Erythroblast (primary cell): ENCODE results near the gene ZSCAN25.
"Not testable (repeated sequence)": the region's sequence is repeated elsewhere in the genome, so short reads cannot be mapped to it uniquely, and the experiment has no call there.

Source experiments
- DNase-seq, 2 experiments: peaks; one replicate each; lab custom pipeline; 2025; lab: John Stamatoyannopoulos, UW
- GATA1 ChIP-seq: IDR thresholded peaks from 2 replicates; pipeline ENCODE4 v1.6.1; 2011; ENCODE audit warnings: low read depth, mild to moderate bottlenecking, control low read depth, low read length, moderate library complexity
- POLR2A ChIP-seq: IDR thresholded peaks from 2 replicates; pipeline ENCODE4 v1.6.1; 2011; ENCODE audit warnings: mild to moderate bottlenecking, low read length

ZSCAN25 gene

DNA sequence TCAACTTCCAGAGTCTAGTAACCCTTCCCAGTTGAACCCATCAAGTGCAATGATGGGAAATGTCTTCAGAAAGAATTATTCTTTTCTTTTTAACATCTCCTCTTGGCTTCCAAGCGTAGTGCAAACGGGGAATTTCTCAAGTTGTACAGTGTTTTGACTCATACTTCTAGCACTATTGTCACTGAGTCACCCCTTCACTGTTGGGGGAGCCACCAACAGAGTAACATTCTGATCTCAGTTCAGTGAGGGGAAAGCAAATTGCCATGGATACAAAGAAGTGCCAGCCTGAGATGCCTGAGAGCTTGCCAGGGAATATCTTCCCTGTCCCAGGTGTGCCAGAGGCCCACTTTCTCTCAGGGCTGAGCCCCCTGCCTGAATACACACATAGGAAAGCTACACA is 32.1 kb downstream of the ZSCAN25 start:
- TF ChIP-seq POLR2A (no peak), GATA1 (no peak)
- DNase-seq = no peak

DNA sequence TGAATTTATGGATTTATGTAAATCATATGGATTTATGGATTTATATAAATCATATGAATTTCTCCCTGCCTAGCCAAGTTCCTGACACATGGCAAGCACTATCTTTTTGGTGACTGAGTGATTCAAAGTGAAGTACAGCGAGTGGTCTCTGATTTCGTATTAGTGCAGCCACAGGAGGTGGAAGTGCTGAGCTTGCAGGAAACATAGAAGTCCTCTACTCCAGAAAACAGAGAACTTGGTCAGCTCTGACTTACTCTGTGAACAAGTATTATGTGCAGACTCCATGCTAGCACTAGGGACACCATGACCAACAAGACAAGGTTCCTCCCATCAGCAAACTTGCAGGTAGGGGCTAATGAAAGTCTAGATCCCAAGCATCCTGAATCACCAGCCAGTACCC is 34.5 kb downstream of the ZSCAN25 start:
- DNase-seq = no peak
- no peak for TF ChIP-seq POLR2A
- no peak for TF ChIP-seq GATA1

DNA sequence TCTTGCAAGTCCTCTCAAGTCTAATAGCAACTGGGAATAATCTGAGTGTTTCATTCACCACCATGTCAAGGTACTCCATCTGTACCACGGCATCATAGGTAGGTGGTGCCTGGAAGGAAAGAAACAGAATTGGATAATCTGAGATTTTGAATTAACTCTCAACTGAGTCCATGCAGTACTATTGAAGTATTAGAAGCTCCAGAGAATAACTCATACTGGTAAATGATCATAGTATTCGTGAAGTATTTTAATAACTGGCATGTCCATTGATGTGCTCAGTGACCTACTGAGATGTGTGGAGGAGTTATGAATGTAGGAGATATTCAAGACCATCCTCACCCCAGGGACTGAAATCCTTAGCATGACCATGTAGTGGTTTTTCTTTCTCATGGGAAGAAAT is 35.9 kb downstream of the ZSCAN25 start:
- TF ChIP-seq POLR2A = no peak
- TF ChIP-seq GATA1 = no peak
- DNase-seq = no peak

DNA sequence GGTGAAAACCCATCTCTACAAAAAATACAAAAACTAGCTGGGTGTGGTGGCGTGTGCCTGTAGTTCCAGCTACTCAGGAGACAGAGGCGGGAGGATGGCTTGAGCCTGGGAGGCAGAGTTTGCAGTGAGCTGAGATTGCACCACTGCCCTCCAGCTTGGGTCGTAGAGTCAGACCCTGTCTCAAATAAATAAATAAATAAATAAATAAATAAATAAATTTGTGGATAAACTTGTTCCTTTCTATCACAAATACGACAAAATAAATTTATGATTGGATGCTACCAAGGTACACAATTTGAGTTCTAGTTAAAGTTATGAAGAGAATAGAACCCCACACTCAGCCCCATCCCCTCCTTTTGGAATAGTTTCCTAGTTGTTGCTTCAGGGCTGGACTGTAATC is 36.5 kb downstream of the ZSCAN25 start:
- not testable (repeated sequence) for DNase-seq

DNA sequence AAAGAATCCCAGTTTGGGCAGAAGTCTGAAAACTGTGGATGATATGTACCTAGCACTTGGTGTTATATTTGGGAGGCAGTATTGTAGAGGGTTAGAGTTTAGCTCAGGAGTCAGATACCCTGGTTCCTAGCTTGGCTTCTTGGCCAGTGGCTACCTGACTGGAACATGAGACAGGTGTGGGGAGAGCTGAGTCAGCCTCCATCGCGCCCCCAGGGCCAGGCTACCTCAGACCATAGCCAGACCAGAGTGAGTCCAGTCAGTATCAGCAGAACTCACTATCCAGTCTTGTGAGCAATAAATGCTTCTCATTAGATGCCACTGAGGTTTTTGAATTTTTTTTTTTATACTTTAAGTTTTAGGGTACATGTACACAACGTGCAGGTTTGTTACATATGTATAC is 37.0 kb downstream of the ZSCAN25 start:
- no peak for DNase-seq
- TF ChIP-seq POLR2A (no peak), GATA1 (no peak)

DNA sequence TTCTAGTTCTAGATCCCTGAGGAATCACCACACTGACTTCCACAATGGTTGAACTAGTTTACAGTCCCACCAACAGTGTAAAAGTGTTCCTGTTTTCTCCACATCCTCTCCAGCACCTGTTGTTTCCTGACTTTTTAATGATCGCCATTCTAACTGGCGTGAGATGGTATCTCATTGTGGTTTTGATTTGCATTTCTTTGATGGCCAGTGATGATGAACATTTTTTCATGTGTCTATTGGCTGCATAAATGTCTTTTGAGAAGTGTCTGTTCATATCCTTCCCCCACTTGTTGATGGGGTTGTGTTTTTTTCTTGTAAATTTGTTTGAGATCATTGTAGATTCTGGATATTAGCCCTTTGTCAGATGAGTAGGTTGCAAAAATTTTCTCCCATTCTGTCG is 37.9 kb downstream of the ZSCAN25 start:
- DNase-seq = not testable (repeated sequence)

DNA sequence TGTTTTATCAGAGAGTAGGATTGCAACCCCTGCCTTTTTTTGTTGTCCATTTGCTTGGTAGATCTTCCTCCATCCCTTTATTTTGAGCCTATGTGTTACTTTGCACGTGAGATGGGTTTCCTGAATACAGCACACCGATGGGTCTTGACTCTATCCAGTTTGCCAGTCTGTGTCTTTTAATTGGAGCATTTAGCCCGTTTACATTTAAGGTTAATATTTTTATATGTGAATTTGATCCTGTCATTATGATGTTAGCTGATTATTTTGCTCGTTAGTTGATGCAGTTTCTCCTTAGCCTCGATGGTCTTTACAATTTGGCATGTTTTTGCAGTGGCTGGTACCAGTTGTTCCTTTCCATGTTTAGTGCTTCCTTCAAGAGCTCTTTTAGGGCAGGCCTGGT is 41.1 kb downstream of the ZSCAN25 start:
- not testable (repeated sequence) for DNase-seq

DNA sequence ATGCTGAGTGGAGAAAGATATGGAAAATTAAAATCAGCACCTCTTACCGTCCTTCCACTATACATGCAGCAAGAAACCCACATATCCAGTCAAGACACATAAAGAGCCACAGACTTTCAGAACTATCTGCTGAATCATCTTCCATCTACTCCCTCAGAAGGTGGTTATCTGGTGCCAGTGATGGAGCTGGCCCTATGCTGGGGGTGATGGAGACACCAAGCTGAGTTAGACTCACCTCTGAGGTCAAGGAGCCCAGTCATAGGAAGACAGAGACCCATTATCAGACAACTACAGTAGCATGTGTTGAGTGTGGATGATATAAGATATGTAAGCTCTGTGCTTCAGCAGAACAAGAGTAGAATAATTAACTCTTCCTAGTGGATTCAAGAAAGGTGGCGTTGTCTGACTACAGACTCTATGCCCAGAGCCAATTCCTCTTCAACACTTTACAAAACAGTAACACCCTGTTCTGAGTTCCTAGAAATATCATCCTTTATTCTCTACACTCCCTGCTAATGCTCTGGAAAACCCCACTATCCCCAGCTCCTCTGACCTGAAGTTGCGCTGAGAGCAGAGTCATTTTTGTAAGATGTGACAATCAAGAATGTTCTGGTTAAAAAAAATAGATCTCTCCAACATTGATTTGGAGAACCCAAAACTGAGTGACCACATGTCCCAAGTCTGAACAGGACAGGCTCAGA is 48.7 kb downstream of the ZSCAN25 start:
- DNase-seq = peak; percentile 84 to 95
- TF ChIP-seq GATA1 (no peak), POLR2A (no peak)

DNA sequence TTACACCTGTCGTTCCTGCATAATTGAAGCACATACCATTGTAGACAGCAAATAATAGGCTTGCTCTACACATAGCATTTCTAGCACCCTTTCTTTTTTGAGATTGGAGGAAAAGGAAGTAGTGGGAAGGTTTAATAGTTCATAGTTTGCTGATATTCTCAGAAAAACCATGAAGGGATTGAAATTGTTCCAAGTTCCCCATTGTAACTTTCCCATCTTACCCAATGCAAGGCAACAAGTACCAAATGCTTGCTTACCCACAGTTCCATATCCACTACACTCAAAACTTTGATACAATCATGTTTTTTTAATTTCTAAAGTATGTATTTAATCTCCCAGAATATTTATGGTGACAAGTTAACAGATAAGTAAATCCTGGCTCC is 49.3 kb downstream of the ZSCAN25 start:
- no peak for DNase-seq
- no peak for TF ChIP-seq GATA1
- no peak for TF ChIP-seq POLR2A

DNA sequence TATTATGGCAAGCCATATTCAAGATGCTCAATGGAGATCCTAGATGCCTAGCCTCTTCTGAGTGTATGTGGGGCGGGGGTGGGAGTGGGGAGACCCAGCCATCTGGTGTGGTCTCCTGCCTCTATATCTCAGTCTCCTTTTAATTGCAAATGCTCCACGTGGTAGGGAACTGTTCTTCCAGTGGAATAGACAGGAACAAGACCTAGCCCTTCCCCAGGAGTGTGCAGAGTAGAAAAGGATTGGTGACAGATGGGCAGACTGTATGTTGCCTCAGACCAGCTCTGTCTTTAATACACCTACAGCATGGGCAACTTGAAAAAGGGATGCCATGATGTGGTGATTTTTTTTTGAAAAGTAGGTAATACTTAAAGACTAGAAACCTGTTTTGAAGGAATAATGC is 50.4 kb downstream of the ZSCAN25 start:
- TF ChIP-seq GATA1 (no peak), POLR2A (no peak)
- DNase-seq = no peak

DNA sequence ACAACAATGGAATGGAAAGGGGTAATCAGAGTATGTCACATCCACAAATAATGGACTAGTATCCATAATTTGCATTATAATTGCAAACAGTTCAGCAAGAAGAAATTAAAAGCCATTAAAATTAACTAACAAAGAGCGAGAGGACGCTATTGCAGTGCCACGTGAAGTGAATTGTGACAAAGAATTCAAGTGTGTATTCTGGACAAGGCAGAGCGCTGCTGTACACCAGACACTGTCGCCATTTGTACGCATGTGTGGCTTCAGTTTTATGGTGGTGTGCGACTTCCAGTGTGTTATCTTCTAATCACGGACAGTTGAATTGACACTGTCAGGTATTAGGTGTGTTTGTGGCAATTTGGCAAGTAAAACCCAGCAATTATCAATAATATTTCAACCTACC is 51.8 kb downstream of the ZSCAN25 start:
- TF ChIP-seq POLR2A (no peak), GATA1 (no peak)

DNA sequence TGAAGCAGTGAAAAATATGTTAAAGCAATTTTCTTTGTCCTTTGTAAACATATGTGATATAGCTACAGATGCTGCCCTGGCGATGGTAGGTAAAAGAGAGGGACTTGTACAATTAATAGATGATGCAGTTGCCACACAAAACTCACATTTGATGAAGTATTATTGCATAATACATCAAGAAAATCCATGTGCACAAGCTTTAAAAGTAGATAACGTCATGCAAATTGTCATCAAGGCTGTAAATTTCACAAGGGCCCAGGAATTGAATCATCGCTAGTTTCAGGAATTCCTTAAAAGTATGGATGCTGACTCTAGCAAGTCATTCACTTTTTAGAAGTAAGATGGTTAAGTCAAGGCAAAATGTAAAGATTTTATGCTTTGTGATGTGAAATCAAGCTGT is 53.0 kb downstream of the ZSCAN25 start:
- TF ChIP-seq GATA1 (no peak), POLR2A (no peak)
- DNase-seq = no peak

More for the DNA sequence above, 51.8 kb downstream of the ZSCAN25 start:
- no peak for DNase-seq

DNA sequence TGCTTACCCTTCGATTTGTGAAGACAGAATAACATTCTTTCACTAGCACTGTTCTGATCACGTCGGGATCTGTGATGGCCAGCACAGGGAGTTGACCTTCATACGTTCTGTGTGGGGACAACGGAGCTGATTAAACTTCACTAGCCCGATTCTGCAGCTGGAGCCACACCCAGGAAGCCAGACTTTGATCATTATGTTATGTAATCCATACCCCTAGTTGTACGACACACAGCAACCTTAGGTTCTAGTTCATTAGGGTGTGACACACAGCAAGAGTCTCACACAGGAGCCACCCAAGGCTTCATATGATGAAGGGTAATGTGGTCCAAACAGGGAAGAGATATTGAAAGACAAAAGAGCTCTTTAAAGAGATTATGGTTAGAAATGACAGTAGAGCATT is 55.8 kb downstream of the ZSCAN25 start:
- no peak for DNase-seq
- TF ChIP-seq GATA1 (no peak), POLR2A (no peak)

DNA sequence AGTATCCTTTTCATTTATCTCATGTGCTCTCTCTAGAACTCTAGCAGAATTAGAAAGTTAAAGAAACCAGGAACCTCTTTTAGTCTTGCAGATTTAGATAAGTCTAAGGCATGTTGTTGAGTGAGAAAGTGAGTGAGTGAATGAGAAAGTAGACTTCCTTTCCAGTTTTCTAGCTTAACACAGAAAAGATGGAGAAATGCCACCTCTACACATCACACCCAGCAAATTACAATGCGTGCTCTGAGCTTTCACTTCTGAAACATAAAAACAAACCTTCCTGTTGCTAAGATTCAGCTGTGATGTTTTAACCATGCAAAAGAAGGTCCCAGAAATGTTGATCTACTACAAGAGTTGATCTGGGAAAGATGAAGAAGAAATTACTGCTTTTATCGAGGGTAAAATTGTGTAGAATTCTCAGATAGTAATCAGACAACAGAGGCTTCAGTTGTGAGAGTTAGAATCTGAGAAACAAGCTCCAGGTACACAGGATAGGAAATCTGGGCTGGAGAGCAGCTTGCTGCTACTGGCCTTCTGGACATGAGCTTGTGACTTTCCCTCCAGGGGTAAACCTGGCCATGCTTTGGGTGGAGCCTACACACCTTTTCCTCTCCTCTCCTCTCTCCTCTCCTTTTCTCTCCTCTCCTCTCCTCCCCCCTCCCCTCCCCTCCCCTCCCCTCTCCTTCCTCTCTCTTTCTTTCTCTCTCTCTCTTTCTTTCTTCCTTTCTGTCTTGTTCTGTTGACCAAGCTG is 58.4 kb downstream of the ZSCAN25 start:
- no peak for DNase-seq
- TF ChIP-seq POLR2A = no peak
- no peak for TF ChIP-seq GATA1
